HG02759 (cell line): Measurements from ENCODE around the gene TBC1D4.

Source experiments
- ATAC-seq: cut with Tn5 transposase; IDR thresholded peaks from one replicate; pipeline ENCODE4 v1.9.1; 2021; ENCODE audit warnings: mild to moderate bottlenecking, moderate library complexity; ENCODE audit not compliant: unreplicated experiment

TBC1D4 gene

DNA sequence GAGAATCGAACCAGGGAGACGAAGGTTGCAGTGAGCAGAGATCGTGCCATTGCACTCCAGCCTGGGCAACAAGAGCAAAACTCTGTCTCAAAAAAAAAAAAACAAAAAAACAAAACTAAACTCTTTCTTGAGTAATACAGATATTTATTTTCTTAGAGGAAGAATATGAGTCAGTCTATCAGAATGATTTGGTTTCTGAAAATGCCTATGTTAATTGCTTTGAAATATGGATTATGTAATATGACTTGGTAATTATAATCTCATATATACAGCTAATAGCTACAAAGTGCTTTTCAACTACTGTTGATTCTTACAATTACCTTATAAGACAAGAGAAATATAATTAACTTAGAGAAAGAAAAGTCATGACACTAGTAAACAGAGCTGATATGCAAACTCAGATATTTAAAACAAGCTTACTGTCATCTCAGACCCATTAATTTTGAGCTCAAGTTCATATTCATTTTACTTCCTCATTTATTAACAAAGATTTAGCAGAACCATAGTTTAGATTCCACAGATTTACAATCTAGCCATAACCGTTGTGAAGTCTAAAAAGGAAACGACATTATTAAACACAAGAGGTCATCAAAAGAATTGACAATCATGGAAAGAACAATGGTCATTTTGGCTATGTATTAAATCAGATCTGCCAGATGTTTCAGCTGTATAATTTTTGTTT, 88.0 kb downstream of the TBC1D4 start:
- ATAC-seq = no peak

DNA sequence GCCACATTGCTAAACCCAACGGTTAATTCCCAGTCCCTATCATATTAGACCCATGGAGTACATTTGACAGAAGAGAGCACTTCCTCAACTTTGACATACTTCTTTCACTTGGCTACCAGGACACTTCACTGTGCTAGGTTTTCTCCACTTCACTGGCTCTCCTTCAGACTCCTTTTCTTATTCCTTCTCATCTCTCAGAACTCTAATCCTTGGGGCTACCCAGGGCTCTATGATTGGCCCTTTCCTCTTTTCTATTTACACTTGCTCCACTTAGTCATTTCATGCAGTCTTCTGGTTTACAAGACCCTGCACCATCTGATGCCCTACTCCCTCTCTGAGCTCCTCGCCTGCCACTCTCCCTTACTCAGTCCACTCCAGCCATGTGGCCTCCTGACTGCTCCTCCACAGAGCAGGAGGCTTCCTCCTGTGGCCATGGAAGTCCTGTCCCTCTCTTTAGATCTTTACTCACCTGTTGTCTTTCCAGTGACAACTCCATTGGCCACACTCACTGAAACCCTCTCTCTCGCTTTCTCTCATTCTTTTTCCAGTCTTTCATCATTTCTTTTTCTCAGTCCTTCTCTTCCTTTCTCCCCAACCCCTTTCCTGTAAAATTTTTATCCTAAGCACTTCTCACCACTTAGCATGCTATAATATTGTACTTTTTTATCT, 90.4 kb downstream of the TBC1D4 start:
- ATAC-seq = peak; percentile 51

DNA sequence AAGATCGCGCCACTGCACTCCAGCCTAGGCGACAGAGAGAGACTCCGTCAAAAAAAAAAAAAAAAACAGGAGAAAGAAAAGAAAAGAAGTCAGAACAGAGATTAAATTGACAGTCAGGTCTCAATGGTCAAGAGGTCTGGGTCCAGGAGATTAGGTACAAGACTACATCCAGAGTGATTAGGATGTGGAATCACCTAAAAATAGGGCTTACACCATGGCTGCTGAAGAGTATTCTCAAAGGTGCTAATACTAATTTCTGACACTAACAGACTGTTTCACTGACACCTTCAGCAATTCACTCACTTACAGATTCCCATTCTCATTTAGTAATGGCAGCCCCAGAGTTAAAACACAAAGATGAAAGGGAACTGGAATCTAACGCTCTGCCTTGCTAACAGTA, 91.7 kb downstream of the TBC1D4 start:
- ATAC-seq = no peak

DNA sequence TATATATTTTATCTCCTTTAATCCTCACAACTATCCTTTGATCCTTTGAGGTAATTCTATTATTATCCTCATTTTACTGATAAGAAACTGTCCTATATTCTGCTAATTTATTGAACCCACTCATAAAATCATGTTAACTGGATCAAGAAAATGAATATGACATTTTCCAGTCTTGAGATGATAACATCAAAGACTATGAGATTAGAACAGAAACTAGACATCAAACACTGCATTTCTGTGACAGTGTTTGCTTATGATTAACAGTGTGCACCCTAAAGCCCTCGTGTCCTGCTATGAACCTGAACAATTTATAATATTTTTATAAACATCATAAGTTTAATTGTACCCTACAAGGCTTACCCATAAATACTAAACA, 96.3 kb downstream of the TBC1D4 start:
- ATAC-seq = no peak

DNA sequence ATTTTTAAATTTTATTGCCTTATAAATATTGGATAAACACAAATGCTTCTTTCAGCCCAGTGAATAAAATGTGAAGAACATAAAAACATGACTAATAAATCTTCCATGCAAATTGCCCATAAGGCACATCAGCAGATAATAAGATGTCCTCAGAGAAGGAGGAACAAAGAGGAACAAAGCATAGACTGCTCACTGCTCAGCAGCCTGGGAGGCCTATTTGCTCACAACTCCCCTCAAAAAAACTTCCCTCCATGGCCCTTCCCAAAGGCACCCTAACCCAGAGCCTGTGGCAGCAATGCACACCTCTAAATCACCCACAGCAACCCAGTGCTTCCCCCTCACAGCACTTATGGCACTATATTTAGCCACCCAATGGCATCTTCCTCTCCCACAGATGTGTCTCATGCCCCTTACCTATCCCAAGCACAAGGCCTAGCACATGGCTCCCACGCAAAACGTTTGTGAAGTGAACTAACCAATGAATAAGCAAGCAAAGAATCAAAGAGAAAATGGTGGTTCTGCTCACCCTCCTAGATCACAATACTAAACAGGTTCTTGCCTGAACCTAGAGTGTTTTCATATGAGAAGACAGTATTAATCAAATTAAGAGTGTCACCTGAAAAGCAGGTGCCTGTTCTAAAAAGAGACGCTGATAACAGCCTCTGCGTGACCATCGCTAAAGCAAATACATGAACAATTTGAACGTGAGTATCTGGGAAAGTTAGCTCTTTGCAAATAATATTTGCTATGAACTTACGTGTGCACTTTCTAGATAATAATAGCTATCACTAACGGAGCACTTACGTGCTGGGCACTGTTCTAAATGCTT, 96.9 kb downstream of the TBC1D4 start:
- no peak for ATAC-seq

DNA sequence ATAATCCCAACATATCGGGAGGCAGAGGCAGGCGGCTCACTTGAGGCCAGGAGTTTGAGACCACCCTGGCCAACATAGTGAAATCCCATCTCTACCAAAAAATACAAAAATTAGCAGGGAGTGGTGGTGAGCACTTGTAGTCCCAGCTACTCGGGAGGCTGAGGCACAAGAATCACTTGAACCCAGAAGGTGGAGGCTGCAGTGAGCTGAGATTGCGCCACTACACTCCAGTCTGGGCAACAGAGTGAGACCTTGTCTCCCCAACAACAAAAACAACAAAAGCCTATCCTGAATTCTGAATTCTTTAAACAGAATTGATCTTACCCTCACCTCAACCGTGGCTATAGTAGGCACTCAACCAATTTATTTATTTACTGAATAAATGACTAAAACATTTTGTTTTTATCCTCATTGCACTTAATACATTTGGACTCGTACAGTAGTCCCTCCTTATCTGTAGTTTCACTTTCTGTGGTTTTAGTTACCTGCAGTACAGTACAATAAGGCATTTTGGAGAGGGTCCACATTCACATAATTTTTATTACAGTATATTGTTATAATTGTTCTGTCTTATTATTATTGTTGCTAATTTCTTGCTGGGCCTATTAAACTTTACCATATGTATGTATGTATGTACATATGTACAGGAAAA, 98.8 kb downstream of the TBC1D4 start:
- no peak for ATAC-seq

DNA sequence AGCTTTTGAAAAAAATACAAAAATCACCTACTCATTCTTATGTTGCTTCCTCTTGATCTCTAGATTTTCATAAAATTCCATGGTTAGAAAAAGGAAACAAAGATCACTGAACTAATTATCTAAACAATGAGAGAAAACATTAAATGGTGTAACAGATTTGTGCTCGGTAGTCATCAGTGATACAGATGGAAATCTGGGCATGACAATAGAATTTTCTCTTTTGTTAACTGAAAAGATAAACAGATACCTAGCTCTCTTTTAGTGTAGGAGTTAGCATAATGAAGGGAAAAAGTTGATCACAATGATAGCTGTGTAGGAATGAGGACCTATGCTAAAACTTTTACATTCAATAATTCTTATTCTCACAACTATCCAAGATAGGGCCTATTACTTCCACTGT, 103.7 kb downstream of the TBC1D4 start:
- no peak for ATAC-seq

DNA sequence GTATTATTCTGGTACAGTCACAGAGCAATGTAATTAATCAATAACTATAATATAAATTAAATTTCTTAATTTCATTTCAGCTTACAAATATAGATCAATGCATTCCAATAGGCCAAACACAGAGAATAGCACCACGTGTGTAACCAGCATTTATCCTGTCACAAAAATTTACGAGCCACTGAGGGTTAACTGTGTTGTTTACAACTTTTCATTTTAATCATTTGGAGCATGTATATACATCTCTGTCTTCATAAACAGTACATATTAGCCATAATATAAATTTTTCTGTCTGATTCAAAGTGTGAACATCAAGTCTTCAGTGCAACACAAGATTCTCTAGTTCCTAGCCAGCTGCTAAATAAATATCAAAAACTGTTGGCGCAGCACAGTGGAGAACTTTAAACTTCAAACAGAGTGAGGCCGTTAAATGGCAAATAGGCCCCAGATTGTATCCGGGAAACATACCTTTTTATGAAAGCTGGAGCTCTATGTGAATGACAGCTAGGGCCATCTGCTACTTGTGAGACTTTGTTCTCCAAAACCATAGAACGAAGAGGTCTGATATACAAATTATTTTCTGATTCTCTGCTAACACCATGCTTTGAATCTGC, 105.1 kb downstream of the TBC1D4 start:
- ATAC-seq = no peak

DNA sequence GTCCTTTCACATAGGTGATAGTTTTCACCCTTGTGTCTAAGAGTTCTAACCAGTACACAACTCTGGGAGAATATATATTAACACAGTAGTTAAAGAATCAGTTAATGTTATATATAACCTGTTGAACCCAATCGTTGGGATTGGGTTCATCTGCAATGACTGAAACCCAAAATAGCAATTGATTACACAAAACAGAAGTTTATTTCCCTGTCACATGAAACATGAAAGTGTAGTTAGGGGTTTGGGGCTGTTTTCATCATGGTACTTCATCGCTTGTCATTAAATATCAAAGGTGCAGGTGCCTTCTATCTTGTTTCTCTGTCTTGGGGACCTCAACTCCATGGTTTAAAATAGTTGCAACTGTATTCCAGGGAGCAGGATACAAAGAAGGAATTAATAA, 106.6 kb downstream of the TBC1D4 start:
- no peak for ATAC-seq

DNA sequence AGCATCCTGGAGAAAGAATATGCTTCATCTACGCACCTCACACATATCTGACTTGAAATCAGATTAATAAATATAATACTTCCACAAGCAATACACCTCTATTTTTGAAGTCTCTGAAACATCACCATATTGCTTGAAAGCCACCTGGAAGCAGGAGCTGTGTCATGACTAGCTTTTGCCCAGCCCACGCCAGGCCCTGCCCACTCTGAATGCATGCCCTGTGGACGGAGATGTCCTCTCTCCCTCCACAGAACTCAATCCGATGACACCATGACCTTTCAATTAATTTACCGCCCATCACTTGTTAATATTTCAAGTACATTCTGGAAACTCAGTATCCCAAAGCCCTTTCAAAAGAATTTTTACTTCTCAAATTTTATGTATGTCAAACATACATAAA, 108.0 kb downstream of the TBC1D4 start:
- ATAC-seq = no peak

DNA sequence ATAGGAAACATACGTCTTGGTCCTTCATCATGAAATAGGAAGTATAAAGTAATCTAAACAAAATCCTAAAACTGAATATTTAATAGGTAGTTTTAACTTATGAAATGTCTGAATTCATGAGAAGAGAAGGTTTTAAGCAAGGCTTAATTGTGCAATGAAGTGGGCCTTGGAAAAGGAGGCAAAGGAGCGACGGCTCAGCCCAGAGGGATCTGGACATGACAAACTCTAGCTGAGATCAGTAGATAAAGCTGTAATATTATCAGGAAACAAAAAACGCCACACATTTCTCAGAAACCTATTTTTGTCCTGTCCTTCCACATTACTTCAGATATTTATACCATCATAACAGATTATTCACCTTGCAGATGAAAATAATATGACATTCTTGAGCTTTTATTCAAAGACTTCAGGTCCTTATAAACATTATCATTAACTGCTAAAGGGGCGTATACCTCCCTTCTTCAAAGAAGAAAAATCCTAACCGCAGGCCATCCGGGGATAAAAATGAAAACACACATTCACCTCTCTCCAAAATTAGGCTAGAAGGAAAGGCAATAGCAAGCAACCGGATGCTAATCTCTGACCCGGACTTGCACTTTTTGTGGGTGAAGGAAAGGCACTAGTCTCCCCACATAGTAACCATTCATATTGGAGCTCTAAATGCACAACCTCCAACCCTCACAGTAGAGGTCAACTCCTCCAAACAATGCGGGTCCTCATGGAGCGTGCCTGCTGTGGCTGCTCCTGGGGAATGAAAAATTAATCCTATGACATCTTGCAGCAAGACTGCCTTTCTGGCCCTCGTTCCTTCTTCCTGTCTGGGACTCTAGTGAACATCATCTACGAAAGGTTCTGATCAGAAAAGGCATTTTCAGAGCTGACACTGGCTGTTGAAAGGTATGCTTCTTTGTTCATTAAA, 108.8 kb downstream of the TBC1D4 start:
- no peak for ATAC-seq

DNA sequence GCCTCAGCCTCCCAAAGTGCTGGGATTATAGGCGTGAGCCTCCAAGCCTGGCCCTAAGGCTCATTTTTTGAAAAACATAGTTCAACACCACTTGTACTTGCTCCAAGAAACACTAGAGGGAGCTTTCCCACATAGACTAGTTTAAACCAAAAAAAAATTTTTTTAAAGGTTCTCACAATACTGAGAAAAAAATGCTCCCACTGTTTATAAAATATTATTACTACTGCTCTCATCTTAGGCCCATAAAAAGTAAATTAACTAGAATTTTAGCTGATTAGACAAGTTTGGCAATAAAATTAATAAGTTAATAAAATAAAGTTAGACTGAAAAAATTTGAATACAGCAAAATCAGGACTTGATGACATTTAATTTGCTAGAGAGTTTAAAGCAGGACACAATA, 109.5 kb downstream of the TBC1D4 start:
- ATAC-seq = peak; percentile 62

DNA sequence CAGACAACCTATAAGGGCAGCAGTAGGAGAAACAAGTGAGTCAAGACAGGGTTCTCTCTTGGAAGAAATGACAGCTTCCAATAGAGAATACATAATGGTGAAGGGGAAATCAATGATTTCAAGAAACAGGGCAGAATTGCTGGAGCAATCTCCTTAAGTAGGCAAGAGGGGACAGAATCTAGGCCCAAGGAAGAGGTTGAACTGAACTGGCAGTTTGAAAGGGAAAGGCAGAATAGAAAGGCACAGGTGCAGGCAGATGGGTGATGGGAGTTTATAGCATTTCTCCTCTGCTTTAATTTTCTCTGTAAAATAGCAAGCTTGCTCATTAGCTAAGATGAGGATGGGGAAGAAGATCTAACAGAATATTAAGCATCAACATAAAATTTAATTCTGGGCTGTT, 110.8 kb downstream of the TBC1D4 start:
- ATAC-seq = no peak

DNA sequence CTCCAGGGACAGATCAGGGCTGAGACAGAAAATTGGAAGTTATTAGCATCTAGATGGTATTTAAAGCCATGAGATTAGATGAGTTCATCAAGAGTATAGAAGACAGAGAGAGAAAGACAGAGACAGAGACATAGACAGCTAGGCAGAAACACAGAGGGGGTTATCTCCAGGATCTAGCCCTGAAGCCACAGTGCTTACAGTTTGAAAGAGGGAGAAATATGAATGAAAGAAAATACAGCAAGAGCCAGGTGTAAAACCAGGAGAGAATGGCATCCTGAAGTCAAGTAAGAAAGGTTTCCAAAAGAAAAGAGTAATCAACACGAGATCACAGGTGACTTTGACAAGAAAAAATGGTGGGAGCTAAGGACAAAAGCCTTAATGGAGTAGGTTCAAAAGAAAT, 111.2 kb downstream of the TBC1D4 start:
- ATAC-seq = no peak

DNA sequence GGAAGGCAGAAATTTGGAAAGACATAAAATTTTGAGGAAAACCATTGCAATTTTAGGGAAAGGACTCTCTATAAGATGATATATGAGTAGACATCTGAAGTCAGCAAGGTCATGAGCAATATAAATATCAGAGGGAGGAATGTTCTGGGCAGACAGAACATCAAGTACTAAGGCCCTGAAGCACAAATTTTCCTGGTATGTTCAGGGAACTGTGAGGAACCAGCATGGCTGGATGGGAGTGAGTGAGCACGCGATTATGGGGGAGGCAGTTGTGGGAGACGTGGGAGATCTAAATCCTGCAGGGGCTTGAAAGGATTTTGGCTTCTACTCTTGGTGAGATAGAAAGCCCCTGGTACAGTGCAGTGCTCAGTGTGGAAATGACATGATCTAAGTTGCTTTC, 112.0 kb downstream of the TBC1D4 start:
- ATAC-seq = no peak

DNA sequence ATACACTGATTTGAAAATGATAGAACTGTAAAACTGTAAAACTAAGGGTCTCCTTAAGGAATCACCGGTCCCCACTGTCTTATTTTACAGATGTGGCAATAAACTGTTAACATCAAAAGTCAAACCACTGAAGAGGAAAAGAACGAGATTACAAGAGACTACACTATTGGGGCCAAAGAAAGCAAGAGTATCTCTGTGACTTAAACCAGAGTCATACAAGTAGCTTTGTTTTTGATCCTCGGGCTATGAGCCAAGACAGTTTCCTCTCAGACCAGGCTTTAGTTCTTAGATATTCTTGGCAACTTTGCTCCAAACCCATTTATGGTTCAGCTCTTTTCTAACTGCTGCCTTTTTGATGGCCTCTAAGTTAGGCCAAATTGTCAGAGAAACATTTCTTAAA, 113.8 kb downstream of the TBC1D4 start:
- ATAC-seq = no peak

DNA sequence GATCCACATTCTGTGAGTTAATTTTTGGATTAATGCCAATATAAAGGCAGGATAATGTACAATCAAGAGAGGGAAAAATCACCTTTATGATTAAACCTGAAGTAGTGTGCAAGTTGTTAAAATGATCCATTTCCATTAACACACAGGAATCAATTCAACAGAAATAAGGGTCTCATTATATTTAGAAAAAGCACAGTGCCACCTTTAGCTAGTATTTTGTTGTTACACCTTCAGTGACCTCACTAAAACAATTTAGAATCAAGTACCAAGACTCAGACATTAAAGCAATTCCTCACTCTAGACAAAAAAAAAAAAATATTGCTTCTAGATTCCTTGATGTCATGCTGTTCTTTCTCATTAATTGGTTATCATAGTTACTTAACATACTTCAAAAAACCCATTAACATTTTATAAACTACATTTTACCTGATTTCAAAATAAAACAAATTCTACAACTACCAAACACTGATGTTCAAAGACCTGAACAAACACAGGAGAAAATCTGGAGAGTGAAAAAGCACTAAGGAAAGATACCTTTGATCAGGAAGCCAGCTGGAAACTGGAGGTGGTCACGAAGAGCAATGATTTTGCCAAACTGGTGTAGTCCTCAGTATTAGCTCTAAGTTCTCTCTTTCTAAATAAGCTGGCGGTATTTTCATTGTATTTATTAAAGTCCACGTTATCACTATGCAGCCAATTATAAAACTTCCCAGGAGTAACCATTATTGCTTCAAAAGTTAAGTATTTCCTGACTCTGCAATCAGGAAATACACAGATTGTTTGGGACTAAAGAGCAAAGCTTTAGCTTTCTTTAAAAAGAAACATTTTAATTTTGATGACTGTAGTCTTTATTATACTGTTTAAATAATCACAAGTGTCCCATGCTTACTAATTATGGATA, 115.3 kb downstream of the TBC1D4 start:
- ATAC-seq = no peak

DNA sequence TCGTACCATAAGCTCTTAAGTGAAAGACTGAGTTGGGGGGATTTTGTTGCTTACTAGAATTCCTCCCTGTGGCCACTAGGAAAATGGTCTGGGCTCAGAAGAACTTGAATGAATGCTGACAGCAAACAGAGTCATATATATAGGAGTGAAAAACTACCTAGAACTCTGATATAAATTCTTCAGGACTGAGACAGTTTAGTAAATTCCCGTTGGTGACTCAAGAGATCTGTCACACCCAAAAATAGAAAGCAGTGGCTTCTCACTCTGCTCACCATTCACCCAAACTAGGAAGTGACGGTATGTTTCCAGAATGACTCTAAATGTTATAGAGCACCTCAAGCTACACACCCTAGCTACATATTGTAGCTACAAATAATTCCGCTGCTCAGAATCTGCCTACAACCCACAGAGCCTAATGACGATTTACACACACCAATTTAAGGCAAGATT, 116.2 kb downstream of the TBC1D4 start:
- ATAC-seq = peak; percentile 92

DNA sequence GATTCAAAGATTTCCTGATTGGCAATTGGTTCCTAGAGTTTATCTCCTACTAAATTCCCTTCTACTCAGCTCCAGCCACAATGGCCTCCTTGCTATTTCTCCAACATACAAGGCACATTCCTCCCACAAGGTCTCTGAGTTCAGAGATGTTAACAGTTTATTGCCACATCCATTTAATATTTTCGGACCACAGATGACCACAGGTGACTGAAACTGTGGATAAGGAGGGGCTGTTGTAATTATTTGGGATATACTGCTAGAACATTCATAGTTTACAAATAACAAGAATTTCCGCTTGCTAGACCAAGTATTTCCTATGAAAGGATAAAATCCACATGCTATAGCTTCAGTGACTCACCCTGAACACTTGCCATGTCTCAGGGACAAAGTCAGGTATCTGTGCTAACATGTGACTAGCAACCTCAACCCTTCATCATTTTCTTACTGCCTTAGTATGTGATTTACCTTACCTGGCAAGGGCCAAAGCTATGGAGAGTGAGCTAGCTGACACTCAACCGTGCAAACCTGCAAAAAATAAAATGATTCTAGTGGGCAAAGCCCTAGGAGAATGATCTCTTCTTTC, 117.7 kb downstream of the TBC1D4 start:
- ATAC-seq = no peak
